Measurements from ENCODE around the gene RBMX.
"Not testable (repeated sequence)": the region's sequence is repeated elsewhere in the genome, so short reads cannot be mapped to it uniquely, and the experiment has no call there.

RBMX gene

DNA sequence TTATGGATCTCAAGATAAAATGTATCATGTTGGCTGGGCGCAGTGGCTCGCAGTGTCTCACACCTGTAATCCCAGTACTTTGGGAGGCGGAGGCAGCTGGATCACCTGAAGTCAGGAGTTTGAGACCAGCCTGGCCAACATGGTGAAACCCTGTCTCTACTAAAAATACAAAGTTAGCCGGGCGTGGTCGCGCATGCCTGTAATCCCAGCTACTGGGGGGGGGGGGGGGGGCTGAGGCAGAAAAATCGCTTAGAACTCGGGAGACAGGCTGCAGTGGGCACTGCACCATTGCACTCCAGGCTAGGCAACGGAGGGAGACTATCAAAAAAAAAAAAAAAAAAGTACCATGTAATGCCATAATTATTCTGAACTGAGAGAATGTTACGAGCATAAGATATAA is 2.1 kb downstream of the RBMX start:
- DNase-seq (ENCODE audit: low read depth in 2 of 2) = no peak

- DNase-seq (ENCODE audit: low read depth in 2 of 2) = not testable (repeated sequence)
Measured at GRCh38 chrX:136874114-136874513, 6.4 kb downstream of the RBMX start.

DNA sequence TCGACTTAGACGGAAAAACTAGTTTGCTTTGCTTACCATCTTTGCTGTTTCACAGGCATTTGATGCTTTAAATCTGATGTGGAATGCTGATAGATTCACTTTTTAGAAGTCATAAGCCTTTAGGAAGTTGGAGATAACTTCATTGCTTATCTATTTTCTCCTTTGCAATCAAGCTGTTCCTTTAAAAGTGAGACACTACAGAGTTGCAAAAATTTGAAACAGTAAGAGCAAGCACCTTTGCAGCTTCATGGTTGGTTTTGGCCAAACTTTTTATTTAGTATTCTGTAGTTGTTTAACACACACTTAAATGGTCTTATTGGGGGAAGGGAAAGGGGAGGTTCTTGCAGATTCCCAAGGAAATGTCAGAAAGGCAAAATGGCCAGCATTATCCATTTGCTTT is 7.3 kb downstream of the RBMX start:
- not testable (repeated sequence) for DNase-seq (ENCODE audit: low read depth in 2 of 2)

GRCh38 chrX:136872091-136872700 is 8.3 kb downstream of the RBMX start:
- DNase-seq (ENCODE audit: low read depth in 2 of 2) = no peak

GRCh38 chrX:136870064-136870463 is 10.5 kb downstream of the RBMX start:
- DNase-seq (ENCODE audit: low read depth in 2 of 2) = no peak

DNA sequence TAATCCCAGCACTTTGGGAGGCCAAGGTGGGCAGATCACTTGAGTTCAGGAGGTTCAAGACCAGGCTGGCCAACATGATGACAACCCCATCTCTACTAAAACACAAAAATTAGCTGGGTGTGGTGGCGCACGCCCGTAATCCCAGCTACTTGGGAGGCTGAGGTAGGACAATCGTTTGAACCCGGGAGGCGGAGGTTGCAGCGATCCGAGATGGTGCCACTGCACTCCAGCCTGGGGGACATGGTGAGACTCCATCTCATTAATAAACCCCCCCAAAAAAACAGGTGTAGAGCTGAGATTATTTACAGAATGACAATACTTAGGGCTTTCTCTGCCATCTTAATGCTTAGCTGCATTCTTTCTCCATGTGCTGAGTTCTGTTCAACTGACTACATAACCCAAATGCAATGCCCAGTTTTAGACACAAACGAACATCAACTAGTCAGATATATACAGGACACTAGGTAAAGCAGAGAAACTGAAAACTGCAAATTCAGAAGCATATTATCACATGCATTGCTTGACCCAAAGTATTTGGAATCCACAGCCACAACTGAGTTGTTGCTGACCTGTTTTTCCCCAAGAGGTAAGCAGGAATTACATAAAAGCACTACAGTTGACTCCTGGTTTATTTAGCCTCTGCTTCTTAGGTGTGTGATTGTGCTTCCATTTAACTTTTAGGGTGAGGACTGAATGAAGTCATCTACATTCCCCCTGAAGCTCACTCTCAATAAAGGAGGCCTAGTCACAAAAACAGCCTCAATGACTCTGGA is 12.1 kb downstream of the RBMX start:
- DNase-seq (ENCODE audit: low read depth in 2 of 2) = no peak

DNA sequence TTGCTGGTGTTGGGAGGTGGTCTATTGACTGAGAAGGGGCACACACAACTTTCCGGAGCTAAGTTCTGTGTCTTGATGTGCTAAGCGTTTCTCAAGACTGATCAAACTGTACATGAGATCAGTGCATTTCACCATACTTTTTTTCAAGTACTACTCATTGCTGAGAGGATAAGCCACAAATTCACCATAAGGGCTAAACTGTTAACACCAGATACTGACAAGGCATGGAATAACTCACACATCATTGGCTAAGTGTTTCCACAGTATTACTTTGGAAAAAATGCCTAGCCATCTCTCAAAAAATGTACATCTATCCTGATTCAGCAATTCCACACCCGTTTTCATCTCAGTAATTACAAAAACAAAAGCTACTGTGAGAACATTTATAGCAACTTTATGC is 13.0 kb downstream of the RBMX start:
- DNase-seq (ENCODE audit: low read depth in 2 of 2) = no peak

- no peak for DNase-seq (ENCODE audit: low read depth in 2 of 2)
Measured at GRCh38 chrX:136867096-136867491, 13.4 kb downstream of the RBMX start.

DNA sequence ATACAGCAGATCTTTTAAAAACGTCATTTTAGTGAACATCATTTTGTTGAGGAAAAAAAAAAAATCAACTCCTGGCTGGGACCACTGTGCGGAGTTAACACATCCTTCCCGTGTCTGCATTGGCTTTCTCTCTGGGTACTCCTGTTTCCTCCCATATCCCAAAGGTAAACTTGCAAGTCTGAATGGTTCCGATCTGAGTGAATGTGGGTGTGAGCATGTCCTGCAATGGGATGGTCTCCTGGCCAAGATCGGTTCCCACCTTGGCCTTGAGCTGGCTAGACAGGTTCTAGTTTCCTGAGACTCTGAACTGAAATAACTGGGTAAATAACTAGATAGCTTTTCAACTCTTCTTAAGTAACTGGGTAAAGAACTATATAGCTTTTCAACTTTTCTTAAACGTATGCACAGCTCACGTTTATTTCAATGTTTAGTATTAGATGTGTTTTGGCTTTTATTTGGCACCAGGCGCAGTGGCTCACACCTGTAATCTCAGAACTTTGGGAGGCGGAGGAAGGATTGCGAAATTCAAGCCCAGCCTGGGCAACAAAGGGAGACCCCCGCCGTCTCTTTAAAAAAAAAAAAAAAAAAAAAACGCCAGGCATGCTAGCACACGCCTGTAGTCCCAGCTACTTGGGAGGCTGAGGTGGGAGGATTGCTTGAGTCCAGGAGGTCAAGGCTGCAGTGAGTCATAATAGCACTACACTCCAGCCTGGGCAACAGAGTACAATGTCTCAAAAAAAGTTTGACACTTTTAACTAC is 14.0 kb downstream of the RBMX start:
- DNase-seq (ENCODE audit: low read depth in 2 of 2) = no peak

DNA sequence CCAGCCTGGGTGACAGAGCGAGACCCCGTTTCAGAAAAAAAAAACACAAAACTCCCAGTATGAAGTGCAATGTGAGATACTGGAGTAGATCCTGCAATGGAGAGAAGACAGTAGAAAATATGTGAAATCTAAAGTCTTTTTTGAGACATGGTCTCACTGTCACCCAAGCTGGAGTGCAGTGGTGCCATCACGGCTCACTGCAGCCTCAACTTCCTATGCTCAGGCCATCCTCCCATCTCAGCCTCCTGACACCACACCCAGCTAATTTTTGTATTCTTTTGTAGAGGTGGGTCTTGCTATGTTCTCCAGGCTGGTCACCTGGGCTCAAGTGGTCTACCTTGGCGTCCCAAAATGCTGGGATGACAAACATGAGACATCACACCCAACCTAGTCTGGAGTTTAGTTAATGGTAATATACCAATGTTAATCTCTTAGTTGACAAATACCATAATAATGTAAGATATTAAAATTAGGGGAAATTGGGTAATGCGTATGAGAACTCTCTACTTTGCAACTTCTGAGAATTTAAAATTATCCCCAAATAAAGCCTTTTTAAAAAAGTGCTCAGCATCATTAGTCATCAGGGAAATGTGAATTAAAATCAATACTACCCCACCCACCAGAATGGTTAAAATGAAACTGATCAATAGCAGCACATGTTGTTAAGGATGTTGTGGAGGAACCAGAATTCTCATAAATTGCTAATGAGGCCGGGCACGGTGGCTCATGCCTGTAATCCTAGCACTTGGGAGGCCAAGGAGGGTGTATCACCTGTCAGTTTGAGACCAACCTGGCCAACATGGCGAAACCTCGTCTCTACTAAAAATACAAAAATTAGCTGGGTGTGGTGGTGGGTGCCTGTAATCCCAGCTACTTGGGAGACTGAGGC is 15.0 kb downstream of the RBMX start:
- DNase-seq (ENCODE audit: low read depth in 2 of 2) = no peak

DNA sequence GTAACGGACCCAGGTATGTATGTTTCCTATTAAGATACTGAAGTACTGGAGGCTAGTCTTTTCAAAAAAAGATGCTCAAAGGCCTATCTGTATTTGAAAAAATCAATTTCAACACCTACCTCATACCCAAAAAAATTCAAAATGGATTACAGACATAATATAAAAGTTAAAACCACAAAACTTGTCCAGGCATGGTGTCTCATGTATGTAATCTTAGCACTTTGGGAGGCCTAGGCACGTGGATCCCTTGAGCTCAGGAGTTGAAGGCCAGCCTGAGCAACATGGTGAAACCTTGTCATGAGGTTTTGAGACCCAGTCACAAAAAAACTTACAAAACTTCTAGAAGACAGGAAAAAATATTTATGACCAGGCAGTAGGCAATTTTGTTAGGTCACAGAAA is 16.7 kb downstream of the RBMX start:
- no peak for DNase-seq (ENCODE audit: low read depth in 2 of 2)

DNA sequence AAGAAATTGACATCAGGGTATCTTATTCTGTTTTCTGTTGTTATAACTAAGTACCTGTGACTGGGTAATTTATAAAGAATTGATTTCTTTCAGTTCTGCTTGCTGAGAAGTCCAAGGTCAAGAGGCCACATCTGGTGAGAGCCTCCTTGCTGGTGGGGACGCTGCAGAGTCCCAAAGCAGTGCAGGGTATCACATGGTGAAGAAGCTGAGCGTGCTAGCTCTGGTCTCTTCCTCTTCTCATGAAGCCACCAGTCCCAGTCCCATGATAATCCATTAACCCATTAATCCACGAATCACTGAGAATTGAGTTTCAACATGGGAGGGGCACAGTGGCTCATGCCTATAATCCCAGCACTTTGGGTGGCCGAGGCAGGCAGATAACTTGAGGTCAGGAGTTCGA is 18.0 kb downstream of the RBMX start:
- DNase-seq (ENCODE audit: low read depth in 2 of 2) = no peak

- DNase-seq (ENCODE audit: low read depth in 2 of 2) = no peak
Measured at GRCh38 chrX:136861877-136862276, 18.6 kb downstream of the RBMX start.

- no peak for DNase-seq (ENCODE audit: low read depth in 2 of 2)
Measured at GRCh38 chrX:136858007-136858756, 22.3 kb downstream of the RBMX start.

DNA sequence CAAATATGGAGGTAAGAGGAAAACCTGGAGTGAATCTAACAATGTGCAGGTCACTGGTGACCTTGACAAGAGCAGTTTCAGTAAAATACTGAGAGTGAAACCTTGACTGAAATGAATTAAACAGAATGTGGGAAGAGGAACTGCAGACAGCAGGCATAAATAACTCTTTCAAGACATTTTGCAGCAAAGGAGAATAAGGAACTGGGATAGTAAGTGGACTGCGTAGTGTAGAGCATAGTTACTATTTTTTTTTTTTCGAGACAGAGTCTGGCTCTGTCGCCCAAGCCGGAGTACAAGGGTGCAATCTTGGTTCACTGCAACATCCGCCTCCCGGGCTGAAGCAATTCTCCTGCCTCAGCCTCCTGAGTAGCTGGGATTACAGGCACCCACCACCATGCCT is 24.0 kb downstream of the RBMX start:
- no peak for DNase-seq (ENCODE audit: low read depth in 2 of 2)

GRCh38 chrX:136856050-136856449 is 24.5 kb downstream of the RBMX start:
- no peak for DNase-seq (ENCODE audit: low read depth in 2 of 2)

DNA sequence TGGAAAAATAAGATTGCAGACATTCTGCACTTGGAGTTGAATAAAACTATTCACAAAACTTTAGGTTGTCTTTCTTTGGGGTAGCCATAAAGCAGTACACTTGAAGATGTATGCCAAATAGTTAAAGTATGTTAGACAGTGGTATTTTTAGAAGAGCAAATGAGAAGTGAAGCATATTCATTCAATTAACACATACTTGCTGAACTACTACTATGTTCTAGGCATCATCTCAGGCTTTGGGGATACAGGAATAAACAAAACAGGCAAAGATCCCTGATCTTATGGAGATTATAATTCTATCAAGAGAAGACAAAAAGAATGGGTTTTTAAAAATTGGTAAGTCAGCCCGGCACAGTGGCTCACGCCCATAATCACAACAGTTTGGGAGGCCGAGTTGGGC is 29.0 kb downstream of the RBMX start:
- DNase-seq (ENCODE audit: low read depth in 2 of 2) = no peak

DNA sequence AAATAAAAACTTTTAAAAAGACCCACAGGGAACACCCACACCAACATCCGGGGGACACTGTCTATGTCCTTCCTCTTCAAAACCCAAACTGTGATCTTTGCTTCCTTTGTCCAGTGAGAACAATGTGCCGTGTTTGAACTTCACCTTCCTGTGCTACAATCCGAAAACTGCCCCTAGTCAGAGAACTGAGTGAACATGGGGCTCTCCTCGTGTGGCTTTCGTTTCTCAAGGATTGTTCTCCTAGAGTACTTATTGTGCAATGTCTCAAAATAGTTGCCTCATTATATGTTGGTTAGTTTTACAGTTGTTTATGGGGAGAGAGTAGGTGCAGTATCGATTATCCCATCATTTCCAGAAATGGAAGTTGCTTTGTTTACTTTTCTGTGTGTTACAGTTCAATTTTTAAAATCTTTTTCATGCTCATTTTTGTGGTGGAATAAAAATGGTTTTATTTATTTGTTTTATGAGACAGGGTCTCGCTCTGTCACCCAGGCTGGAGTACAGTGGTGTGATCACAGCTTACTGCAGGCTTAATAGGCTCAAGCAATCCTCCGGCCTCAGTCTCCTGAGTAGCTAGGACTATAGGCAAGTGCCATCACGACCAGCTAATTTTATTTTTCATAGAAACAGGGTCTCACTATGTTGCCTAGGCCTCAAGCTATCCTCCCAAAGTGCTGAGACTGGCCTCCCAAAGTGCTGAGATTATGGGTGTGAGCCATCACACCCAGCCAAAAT is 29.9 kb downstream of the RBMX start:
- DNase-seq (ENCODE audit: low read depth in 2 of 2) = no peak

DNA sequence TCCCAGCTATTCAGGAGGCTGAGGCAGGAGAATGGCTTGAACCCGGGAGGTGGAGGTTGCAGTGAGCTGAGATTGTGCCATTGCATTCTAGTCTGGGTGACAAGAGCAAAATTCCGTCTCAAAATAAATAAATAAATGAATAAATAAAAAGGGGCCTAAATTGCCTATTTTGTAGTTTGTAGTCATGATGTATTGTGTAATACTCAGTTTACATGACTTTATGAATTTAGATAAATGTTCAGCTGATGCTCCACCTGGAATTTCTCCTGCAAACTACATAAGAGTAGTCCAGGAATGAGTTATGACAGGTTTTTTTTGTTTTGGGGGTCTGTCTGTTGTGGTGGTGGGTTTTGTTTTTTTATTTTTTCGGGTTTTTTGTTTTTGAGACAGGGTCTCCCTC is 31.1 kb downstream of the RBMX start:
- no peak for DNase-seq (ENCODE audit: low read depth in 2 of 2)

DNA sequence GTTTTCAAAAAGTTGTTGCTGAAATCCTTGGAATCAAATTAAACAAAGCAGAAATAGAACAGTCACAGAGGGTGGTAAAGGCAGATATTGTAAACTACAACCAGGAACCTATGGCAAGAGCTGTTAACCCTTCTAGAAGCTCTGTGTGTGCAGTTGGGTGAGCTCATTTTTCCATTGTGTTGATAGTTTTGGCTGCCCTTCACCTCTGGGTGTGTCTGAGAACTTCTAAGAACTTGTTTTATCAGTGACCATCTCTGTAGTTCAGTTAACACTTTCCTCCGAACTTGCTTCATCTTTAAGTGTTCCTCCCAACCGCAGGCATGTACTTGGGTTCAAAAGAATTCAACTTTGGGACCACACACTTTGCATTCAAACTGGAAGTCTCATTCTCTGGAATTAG is 32.7 kb downstream of the RBMX start:
- no peak for DNase-seq (ENCODE audit: low read depth in 2 of 2)

GRCh38 chrX:136839196-136839595 is 41.3 kb downstream of the RBMX start:
- no peak for DNase-seq (ENCODE audit: low read depth in 2 of 2)
